HG02981 (cell line): ENCODE data around the gene ST8SIA6.
"Not testable (repeated sequence)": the region's sequence is repeated elsewhere in the genome, so short reads cannot be mapped to it uniquely, and the experiment has no call there.

ENCODE experiments used
- ATAC-seq: cut with Tn5 transposase; IDR thresholded peaks from one replicate; pipeline ENCODE4 v1.9.1; 2021; ENCODE audit warnings: mild to moderate bottlenecking, moderate library complexity; ENCODE audit not compliant: unreplicated experiment

The ST8SIA6 gene

DNA sequence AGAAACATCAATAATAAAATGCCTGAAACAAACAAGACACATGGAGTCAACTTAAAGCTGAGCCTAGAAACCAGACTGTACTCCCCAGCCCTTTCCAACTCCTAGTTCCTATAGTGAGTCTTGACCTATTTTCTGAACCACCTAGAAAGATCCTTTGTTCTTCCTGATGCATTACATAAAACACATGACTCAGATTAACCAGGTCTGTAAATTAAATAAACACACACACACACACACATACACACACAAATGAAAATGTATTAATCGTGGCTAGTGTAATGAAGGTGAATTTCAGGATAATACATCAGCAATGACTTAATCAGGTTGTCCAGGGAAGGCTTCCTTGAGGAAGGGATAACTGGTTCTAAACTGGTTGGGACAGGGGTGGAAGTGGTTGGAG lies 104.7 kb downstream of the ST8SIA6 start:
- ATAC-seq, result no peak

GRCh38 chr10:17348501-17349349 lies 105.7 kb downstream of the ST8SIA6 start:
- no peak for ATAC-seq

- ATAC-seq, result no peak
These were observed 106.3 kb downstream of the ST8SIA6 start for GRCh38 chr10:17348011-17348500.

- ATAC-seq, result no peak
These were observed 110.2 kb downstream of the ST8SIA6 start for GRCh38 chr10:17344206-17344605.

DNA sequence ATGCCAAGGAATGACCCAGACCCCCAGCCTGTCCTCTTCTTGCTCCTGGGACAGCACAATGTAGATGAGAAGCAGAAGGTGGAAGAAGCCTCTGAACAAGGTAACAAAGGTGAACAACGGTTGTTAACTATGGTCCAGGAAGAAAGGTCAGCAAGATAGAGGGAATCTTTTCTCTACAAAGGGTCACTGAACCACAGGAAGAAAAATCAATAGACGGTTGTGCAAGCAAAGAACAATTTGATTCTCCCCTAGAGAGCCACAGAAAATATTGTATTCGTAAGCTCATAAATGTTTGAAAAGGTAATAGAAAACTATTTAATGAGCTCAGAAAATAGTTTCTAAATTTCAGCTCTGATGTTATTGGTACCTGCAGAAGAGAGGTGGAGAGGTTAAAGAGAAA lies 111.3 kb downstream of the ST8SIA6 start:
- no peak for ATAC-seq

GRCh38 chr10:17340144-17340829 lies 114.1 kb downstream of the ST8SIA6 start:
- no peak for ATAC-seq

- ATAC-seq, result no peak
These were observed 119.3 kb downstream of the ST8SIA6 start for GRCh38 chr10:17335065-17335464.

DNA sequence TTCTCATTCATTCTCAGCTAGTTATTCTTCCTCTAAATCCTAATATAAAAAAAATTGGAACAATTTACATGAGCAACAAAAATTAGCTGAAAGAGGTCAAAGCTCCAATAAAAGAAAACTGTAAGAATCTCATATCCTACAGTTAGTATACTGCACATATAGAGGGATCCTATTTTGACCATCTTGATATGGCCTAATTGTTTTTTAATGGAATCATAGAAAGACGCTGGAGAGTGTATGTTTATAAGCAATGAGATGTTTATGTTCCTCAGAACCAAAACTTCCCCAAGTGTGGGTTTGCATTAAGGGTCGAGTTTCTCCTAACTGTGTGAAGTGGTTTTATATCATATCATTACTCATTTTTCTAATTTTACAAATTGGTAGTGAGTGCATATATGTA lies 123.9 kb downstream of the ST8SIA6 start:
- ATAC-seq, result no peak

- ATAC-seq, result no peak
These were observed 128.0 kb downstream of the ST8SIA6 start for GRCh38 chr10:17326377-17326776.

- ATAC-seq, result not testable (repeated sequence)
These were observed 132.4 kb downstream of the ST8SIA6 start for GRCh38 chr10:17321957-17322356.

GRCh38 chr10:17316488-17317170 lies 137.8 kb downstream of the ST8SIA6 start:
- ATAC-seq, result peak; percentile 92

DNA sequence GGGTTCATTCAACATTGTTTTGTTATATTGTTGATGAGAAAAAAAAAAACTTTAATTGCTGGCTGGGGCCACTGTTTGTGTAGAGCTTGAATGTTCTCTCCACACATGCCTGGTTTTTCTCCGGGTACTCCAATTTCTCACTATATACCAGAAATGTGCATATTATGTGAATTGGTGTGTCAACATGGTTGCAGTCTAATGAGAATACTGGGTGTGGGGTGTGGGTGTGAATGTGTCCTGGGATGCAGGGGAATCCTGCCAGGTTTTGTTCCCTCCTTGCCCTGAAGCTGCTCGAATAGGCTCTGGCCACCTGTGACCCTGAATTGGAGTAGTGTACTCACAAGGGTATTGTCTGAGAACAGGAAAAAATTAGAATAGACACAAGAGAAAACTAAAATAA lies 145.0 kb downstream of the ST8SIA6 start:
- no peak for ATAC-seq

- no peak for ATAC-seq
These were observed 147.3 kb downstream of the ST8SIA6 start for GRCh38 chr10:17307123-17307522.

- ATAC-seq, result no peak
These were observed 162.0 kb downstream of the ST8SIA6 start for GRCh38 chr10:17292375-17292774.

- ATAC-seq, result no peak
These were observed 164.2 kb downstream of the ST8SIA6 start for GRCh38 chr10:17290226-17290625.

GRCh38 chr10:17289763-17290162 lies 164.6 kb downstream of the ST8SIA6 start:
- no peak for ATAC-seq

- ATAC-seq, result no peak
These were observed 167.5 kb downstream of the ST8SIA6 start for GRCh38 chr10:17286562-17287550.

- no peak for ATAC-seq
These were observed 172.1 kb downstream of the ST8SIA6 start for GRCh38 chr10:17282311-17282710.

GRCh38 chr10:17278607-17279240 lies 175.7 kb downstream of the ST8SIA6 start:
- no peak for ATAC-seq
